K562 (cell line): ENCODE results near the gene SRRT. TPM values are rescaled to one million over a fixed set of nuclear protein-coding genes. Genes with fewer than 3 reads are reported as not detected.

Source experiments
- ARID3B ChIP-seq: fragments of 250-450 bp; sonication (Bioruptor Pico); IDR thresholded peaks from 2 replicates; pipeline ENCODE4 v1.4.0; 2020; ENCODE audit warnings: borderline replicate concordance
- ATF7 ChIP-seq: fragments of 450-650 bp; IDR thresholded peaks from 2 replicates; pipeline ENCODE4 v1.7.1; 2014; ENCODE audit warnings: mild to moderate bottlenecking, moderate library complexity
- FOXP4 ChIP-seq: sonication (generic); formaldehyde crosslinking; IDR thresholded peaks from 2 replicates; pipeline ENCODE4 v1.8.0; 2022; ENCODE audit warnings: mild to moderate bottlenecking, missing genetic modification reagents, borderline replicate concordance
- GABPA ChIP-seq: fragments of 200-800 bp; sonication (Bioruptor generic); conservative IDR thresholded peaks from 2 replicates; pipeline ENCODE4 v1.6.1; 2016; ENCODE audit warnings: low read depth, missing genetic modification characterization, missing compliant biosample characterization
- HCFC1 ChIP-seq: IDR thresholded peaks from 2 replicates; pipeline ENCODE4 v1.6.1; 2012; ENCODE audit warnings: low read depth, low read length, improper control_type of control experiment
- KLF1 ChIP-seq: fragments of 450-650 bp; IDR thresholded peaks from 2 replicates; pipeline ENCODE4 v1.6.1; 2016; ENCODE audit warnings: missing genetic modification characterization, missing compliant biosample characterization
- KLF10 ChIP-seq: fragments of 250-450 bp; sonication (Bioruptor Pico); IDR thresholded peaks from 2 replicates; pipeline ENCODE4 v1.6.1; 2021; ENCODE audit warnings: matching md5 sums
- LEF1 ChIP-seq: fragments of 450-650 bp; IDR thresholded peaks from 2 replicates; pipeline ENCODE4 v1.6.1; 2016; ENCODE audit warnings: mild to moderate bottlenecking
- MBD1 ChIP-seq: fragments of 250-450 bp; sonication (Bioruptor Pico); IDR thresholded peaks from 2 replicates; pipeline ENCODE4 v1.8.0; 2022; ENCODE audit warnings: inconsistent platforms
- MED1 ChIP-seq: sonication (generic); formaldehyde crosslinking; IDR thresholded peaks from 2 replicates; pipeline ENCODE4 v1.8.1; 2023; ENCODE audit warnings: missing genetic modification reagents, borderline replicate concordance
- MYNN ChIP-seq, 2 experiments: sonication (generic); formaldehyde crosslinking in 1 of 2; IDR thresholded peaks; 2 replicates each; pipeline versions ENCODE4 v1.5.0 to v1.6.1; 2016 to 2020; ENCODE audit warnings: antibody characterized with exemption in 1 of 2, missing genetic modification reagents in 1 of 2
- PHF8 ChIP-seq: fragments of 200-600 bp; sonication (generic); IDR thresholded peaks from 2 replicates; pipeline ENCODE4 v1.6.1; 2012; ENCODE audit warnings: mixed run types, mild to moderate bottlenecking, inconsistent platforms, low read length, moderate library complexity, borderline replicate concordance
- RB1 ChIP-seq: fragments of 450-650 bp; IDR thresholded peaks from 2 replicates; pipeline ENCODE4 v1.6.1; 2017; ENCODE audit warnings: low read depth, mild to moderate bottlenecking
- RFX5 ChIP-seq: IDR thresholded peaks from 2 replicates; pipeline ENCODE4 v1.6.1; 2011; ENCODE audit warnings: low read depth, mild to moderate bottlenecking, improper control_type of control experiment, low read length
- TBL1XR1 ChIP-seq, 2 experiments: IDR thresholded peaks; 2 replicates each; pipeline ENCODE4 v1.6.1; 2012; ENCODE audit warnings: improper control_type of control experiment in 2 of 2, low read length in 2 of 2, mild to moderate bottlenecking in 1 of 2
- TFAM ChIP-seq: fragments of 250-450 bp; sonication (Bioruptor Pico); conservative IDR thresholded peaks from 2 replicates; pipeline ENCODE4 v1.5.0; 2021; ENCODE audit warnings: mild to moderate bottlenecking, moderate library complexity
- THAP7 ChIP-seq: fragments of 250-450 bp; sonication (Bioruptor Pico); IDR thresholded peaks from 2 replicates; pipeline ENCODE4 v1.5.0; 2021
- ZNF184 ChIP-seq: sonication (generic); formaldehyde crosslinking; IDR thresholded peaks from 2 replicates; pipeline ENCODE4 v1.5.0; 2020; ENCODE audit warnings: missing genetic modification reagents
- ZNF212 ChIP-seq: fragments of 450-650 bp; formaldehyde crosslinking; IDR thresholded peaks from 2 replicates; pipeline ENCODE4 v1.4.0; 2020; ENCODE audit warnings: mild to moderate bottlenecking
- ZNF395 ChIP-seq: fragments of 200-800 bp; sonication (Bioruptor generic); IDR thresholded peaks from 2 replicates; pipeline ENCODE4 v1.6.1; 2017; ENCODE audit warnings: missing genetic modification characterization, missing compliant biosample characterization
- ZNF561 ChIP-seq: fragments of 450-650 bp; formaldehyde crosslinking; conservative IDR thresholded peaks from 2 replicates; pipeline ENCODE4 v1.4.0; 2020; ENCODE audit warnings: mild to moderate bottlenecking, moderate library complexity
- polyA plus RNA-seq, 8 experiments: library from polyadenylated mRNA; depleted of rRNA in 4 of 8; stranded (reverse) in 5 of 8; unstranded in 3 of 8; fragments of >200 nt; fragmentation: Nextera tagmentation in 2 of 8; fragmentation: Illumina TruSeq in 1 of 8; extraction: Ambion mirVana in 2 of 8; extraction: Trizol in 1 of 8; gene quantifications; 2 replicates each; pipeline versions ENCODE4 v1.2.1 to v1.2.3, GENCODE V29; 2011 to 2014; ENCODE audit warnings: inconsistent platforms in 1 of 8, missing spikeins in 1 of 8
- total RNA-seq, 7 experiments: library from RNA; depleted of rRNA in 6 of 7; stranded (reverse); fragments of >200 nt in 6 of 7; fragmentation: Illumina TruSeq in 2 of 7; extraction: Trizol in 2 of 7; gene quantifications; 2 replicates each; pipeline versions ENCODE4 v1.2.1 to v1.2.3, GENCODE V29; 2011 to 2021; ENCODE audit warnings: low replicate concordance in 1 of 7

SRRT gene
- total and polyA plus RNA-seq, 9 of the 15 experiments (the other 6 are each of a cell fraction or from before 2014, with no cell fraction given): 10.3 to 263 (median 84.4) TPM

GRCh38 chr7:100825751-100826513, 49.0 kb upstream of the SRRT start (continued):
- TF ChIP-seq ARID3B (CRISPR knock-in tag): no peak
- no peak for TF ChIP-seq KLF10 (CRISPR knock-in tag)
- TF ChIP-seq PHF8: no peak
- no peak for TF ChIP-seq GABPA (tag)
- no peak for TF ChIP-seq ZNF212 (CRISPR knock-in tag)
- TF ChIP-seq ZNF184: no peak
- no peak for TF ChIP-seq MED1 (CRISPR knock-in tag)
- no peak for TF ChIP-seq RB1
- 0 out of 2 replicates have a peak, but pooled peaks have one; percentile 66 for TF ChIP-seq MYNN (IDR thresholded peaks at IDR 0.05)
- TF ChIP-seq MYNN (CRISPR knock-in tag; IDR thresholded peaks at IDR 0.05): no peak
- TF ChIP-seq TBL1XR1 (IDR thresholded peaks at IDR 0.05; ENCODE audit: low read length in 2 of 2): no peak
- no peak for TF ChIP-seq KLF1 (tag)
- no peak for TF ChIP-seq ZNF561
- 0 out of 2 replicates have a peak, but pooled peaks have one; percentile 1 for TF ChIP-seq LEF1
- TF ChIP-seq TFAM (CRISPR knock-in tag): no peak
- TF ChIP-seq FOXP4 (CRISPR knock-in tag): no peak
- TF ChIP-seq THAP7: no peak
- TF ChIP-seq ZNF395 (CRISPR knock-in tag): no peak
- TF ChIP-seq MBD1 (CRISPR knock-in tag): no peak
- TF ChIP-seq HCFC1: no peak
- peak; percentile 27; the same call in 1 of the 2 replicates for TF ChIP-seq ATF7
- TF ChIP-seq RFX5: no peak
